Neural progenitor cell (in vitro differentiated cells): ENCODE measurements around the gene UPB1. TPM values are rescaled to one million over a fixed set of nuclear protein-coding genes. Genes with fewer than 3 reads are reported as not detected.

Experiments
- DNase-seq: peaks from one replicate; pipeline ENCODE4 v3.0.0-alpha.2; 2016; ENCODE audit warnings: low spot score
- H2AFZ ChIP-seq: fragments of 200-600 bp; sonication (generic); replicated peaks from 2 replicates; pipeline ENCODE4 v1.6.1; 2016; ENCODE audit warnings: antibody characterized with exemption
- H3F3A ChIP-seq: fragments of 200-600 bp; sonication (generic); 2 replicates; pipeline ENCODE4 v1.6.1; 2016; ENCODE audit warnings: antibody characterized with exemption, low read depth
- H3K27ac ChIP-seq: fragments of 200-600 bp; sonication (generic); 2 replicates; pipeline ENCODE4 v1.5.1; 2016; ENCODE audit warnings: mild to moderate bottlenecking
- H3K27me3 ChIP-seq: fragments of 200-600 bp; sonication (generic); 2 replicates; pipeline ENCODE4 v1.6.1; 2016; ENCODE audit warnings: mild to moderate bottlenecking, moderate library complexity
- H3K36me3 ChIP-seq: fragments of 200-600 bp; sonication (generic); 2 replicates; pipeline ENCODE4 v1.5.1; 2016
- H3K4me1 ChIP-seq: fragments of 200-600 bp; sonication (generic); 2 replicates; pipeline ENCODE4 v1.6.1; 2016; ENCODE audit warnings: mixed run types
- H3K4me2 ChIP-seq: fragments of 200-600 bp; sonication (generic); 2 replicates; pipeline ENCODE4 v1.6.1; 2016
- H3K4me3 ChIP-seq: fragments of 200-600 bp; sonication (generic); 2 replicates; pipeline ENCODE4 v1.5.1; 2016
- H3K79me2 ChIP-seq: fragments of 200-600 bp; sonication (generic); 2 replicates; pipeline ENCODE4 v1.6.1; 2016; ENCODE audit warnings: low read depth
- H3K9ac ChIP-seq: fragments of 200-600 bp; sonication (generic); 2 replicates; pipeline ENCODE4 v1.6.1; 2016
- H3K9me3 ChIP-seq: fragments of 200-600 bp; sonication (generic); 2 replicates; pipeline ENCODE4 v1.5.1; 2016; ENCODE audit warnings: low read depth
- H4K20me1 ChIP-seq: fragments of 200-600 bp; sonication (generic); 2 replicates; pipeline ENCODE4 v1.6.1; 2016; ENCODE audit warnings: low read depth
- H3K27ac Mint-ChIP-seq: 3 replicates; pipeline ENCODE4 v1.8.0; 2021; ENCODE audit warnings: mixed read lengths
- H3K27me3 Mint-ChIP-seq: 2 replicates; pipeline ENCODE4 v1.8.0; 2022; ENCODE audit warnings: low read depth, mild to moderate bottlenecking, inconsistent platforms, moderate library complexity, mixed read lengths; ENCODE audit not compliant: insufficient read depth
- H3K36me3 Mint-ChIP-seq: 3 replicates; pipeline ENCODE4 v1.8.0; 2021; ENCODE audit warnings: mixed read lengths
- H3K4me1 Mint-ChIP-seq: 3 replicates; pipeline ENCODE4 v1.8.0; 2021; ENCODE audit warnings: mixed read lengths
- H3K4me3 Mint-ChIP-seq: 3 replicates; pipeline ENCODE4 v1.8.0; 2021; ENCODE audit warnings: mild to moderate bottlenecking, moderate library complexity, mixed read lengths
- H3K9me3 Mint-ChIP-seq: 3 replicates; pipeline ENCODE4 v1.8.0; 2020; ENCODE audit warnings: mixed read lengths
- CTCF ChIP-seq: fragments of 200-600 bp; sonication (generic); IDR thresholded peaks from 2 replicates; pipeline ENCODE4 v1.5.1; 2017; ENCODE audit warnings: antibody characterized with exemption, mild to moderate bottlenecking
- EZH2 ChIP-seq: fragments of 200-600 bp; sonication (generic); IDR thresholded peaks from 2 replicates; pipeline ENCODE4 v1.6.1; 2017; ENCODE audit warnings: antibody characterized with exemption, mild to moderate bottlenecking, moderate library complexity
- EZH2phosphoT487 ChIP-seq: fragments of 200-600 bp; sonication (generic); IDR thresholded peaks from 2 replicates; pipeline ENCODE4 v1.6.1; 2017; ENCODE audit warnings: antibody characterized with exemption
- total RNA-seq: library from RNA; depleted of rRNA; stranded (reverse); fragments of >200 nt; gene quantifications from 2 replicates; pipeline ENCODE4 v1.2.3, GENCODE V29; 2015; ENCODE audit warnings: low replicate concordance

The UPB1 gene
- 0.12 and 0.17 TPM in 2 replicates for total RNA-seq

DNA sequence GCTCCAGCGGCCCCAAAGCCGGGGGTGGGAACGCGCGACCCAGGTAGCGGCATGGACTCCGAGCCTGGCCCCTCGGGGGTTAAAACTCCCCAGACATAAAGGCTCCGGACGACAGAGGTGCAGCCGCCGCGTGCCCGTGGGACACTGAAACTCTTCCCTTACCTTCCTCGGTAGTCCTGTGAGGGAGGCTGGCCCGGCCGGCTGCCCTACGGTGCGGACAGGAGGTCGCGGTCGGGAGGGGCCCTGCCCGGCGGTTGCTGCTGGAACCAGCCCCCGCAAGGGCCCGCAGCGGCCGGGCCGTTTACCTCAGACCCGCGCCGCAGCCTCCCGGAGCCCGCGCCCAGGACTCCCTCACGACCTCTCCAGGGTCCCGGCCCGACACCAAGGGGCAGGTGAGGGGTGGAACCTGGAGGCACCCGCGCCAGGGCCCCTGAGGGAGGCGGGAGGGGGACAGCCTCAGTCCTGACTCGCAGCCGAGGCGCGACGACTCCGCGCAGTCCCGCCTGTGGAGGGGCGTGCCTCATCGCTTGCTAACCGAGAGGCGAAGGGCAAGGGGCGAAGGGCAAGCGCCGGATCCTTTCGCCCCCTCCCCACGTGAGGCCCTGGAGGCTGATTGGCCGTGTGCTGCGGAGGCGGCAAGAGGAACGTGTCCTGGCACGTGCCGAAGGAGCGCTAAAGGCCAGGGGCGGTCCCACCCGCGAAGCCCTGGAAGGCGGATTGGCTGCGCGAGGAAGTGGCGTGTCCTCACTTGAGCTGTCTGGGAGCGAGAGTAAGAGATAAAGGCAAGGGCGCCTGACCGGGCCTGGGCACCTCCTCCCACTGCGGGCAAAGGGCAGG lies at the start of gene UPB1:
Gene UPB1, plus strand, starts transcription at position 805 of the 837 bp plus-strand sequence. CDS start 72 bp downstream, outside the sequence.
- TF ChIP-seq EZH2phosphoT487 = peak; percentile 73
- peak; percentile 89 for TF ChIP-seq EZH2
- TF ChIP-seq CTCF = no peak
- H4K20me1 ChIP-seq = no peaks in the 10 kb centered on the region
- H3K4me3 ChIP-seq = peak within 1 kb of the TSS; percentile 41
- H3K36me3 Mint-ChIP-seq = no peaks in the 10 kb centered on the region
- peaks cover 30% of the 10 kb centered on the region for H3K27me3 Mint-ChIP-seq
- H3K9me3 ChIP-seq = no peaks in the 10 kb centered on the region
- no peak within 1 kb of the TSS for H3K27ac ChIP-seq
- peak; percentile 42 for DNase-seq
- H3K27ac Mint-ChIP-seq = no peak within 1 kb of the TSS
- no peak within 1 kb of the TSS for H3K9ac ChIP-seq
- no peaks in the 10 kb centered on the region for H3K79me2 ChIP-seq
- peaks cover 3% of the 10 kb centered on the region for H3K9me3 Mint-ChIP-seq
- H3K27me3 ChIP-seq = peaks cover 88% of the 10 kb centered on the region
- H3K4me1 Mint-ChIP-seq = peaks cover 25% of the 10 kb centered on the region
- H3K4me2 ChIP-seq = peak within 1 kb of the TSS; percentile 78
- peaks cover 5% of the 10 kb centered on the region for H3F3A ChIP-seq
- H3K36me3 ChIP-seq = no peaks in the 10 kb centered on the region
- peaks cover 11% of the 10 kb centered on the region for H3K4me1 ChIP-seq
- H3K4me3 Mint-ChIP-seq = peak within 1 kb of the TSS; percentile 43
- peak within 1 kb of the TSS; percentile 70 for H2AFZ ChIP-seq

DNA sequence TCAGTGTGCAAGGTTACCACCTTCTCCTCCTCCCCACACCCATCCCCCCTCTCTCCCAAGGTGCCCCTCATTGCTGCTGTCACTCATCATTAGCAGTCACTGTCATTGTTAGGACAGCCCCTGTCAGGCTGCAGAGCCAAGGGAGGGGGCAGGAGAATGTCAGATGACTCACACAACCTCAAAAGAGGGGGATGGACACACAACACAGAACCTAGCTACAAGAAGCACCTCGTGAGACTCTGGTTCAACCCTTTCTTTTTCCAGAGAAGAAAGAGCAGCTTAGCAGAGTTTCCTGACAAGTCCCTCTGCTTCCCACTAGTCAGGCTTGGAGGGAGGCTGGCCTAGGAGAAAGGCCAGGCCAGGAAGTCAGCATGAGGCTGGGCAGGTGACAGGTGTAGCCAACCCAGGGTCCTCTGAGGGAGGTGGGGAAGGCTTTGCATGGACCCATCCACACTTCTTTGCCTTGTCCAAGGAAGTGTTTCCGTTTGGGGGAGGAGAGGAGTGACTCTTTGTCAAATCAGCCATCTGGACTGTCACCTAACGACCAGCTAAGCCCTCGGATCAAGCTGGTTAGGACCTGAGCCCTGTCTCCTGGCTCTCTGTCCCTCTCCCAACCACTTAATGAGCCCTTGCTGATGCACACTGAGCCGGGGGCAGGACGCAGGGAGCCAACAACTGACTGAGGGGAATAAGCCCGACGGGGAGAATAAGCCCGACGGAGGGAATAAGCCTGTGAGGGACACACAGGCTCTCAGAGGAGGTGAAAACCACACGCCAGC lies 49.5 kb upstream of the UPB1 start:
- H3K9me3 ChIP-seq = no peaks in the 10 kb centered on the region
- Mint-ChIP-seq H3K36me3 (no peaks in the 10 kb centered on the region), H3K9me3 (peaks cover 4% of the 10 kb centered on the region), H3K4me3 (peak overlapping the region; percentile 21), H3K27ac (peak overlapping the region; percentile 76), H3K27me3 (peaks cover 4% of the 10 kb centered on the region), H3K4me1 (peaks cover 53% of the 10 kb centered on the region)
- H3K9ac ChIP-seq = no peak overlapping the region
- TF ChIP-seq EZH2phosphoT487 (no peak), EZH2 (no peak), CTCF (no peak)
- no peaks in the 10 kb centered on the region for H3K36me3 ChIP-seq
- no peaks in the 10 kb centered on the region for H3K79me2 ChIP-seq
- H2AFZ ChIP-seq = no peak overlapping the region
- peak overlapping the region; percentile 46 for H3K4me2 ChIP-seq
- H3K4me1 ChIP-seq = peaks cover 28% of the 10 kb centered on the region
- peaks cover 17% of the 10 kb centered on the region for H3K27me3 ChIP-seq
- H3K4me3 ChIP-seq = no peak overlapping the region
- no peak overlapping the region for H3K27ac ChIP-seq
- H3F3A ChIP-seq = peaks cover 12% of the 10 kb centered on the region
- H4K20me1 ChIP-seq = no peaks in the 10 kb centered on the region
- DNase-seq = peak; percentile 67

DNA sequence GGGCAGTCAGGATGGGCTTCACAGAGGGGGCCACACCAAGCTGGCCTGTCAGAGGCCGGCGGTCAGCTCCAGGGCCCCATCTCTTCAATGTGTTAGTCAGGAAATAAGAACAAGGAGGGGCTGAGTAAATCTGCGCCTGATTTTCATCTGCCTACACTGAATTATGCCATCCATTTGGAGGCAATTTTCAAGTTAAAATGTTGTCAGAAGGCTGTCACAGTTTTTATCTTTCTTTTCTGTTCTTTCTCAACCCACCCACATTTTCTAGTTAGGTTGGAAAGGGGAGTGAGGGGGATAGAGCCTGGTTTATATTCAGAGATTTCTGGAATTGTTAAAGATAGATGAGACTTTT lies 48.9 kb upstream of the UPB1 start:
- no peak overlapping the region for H3K4me3 Mint-ChIP-seq
- peaks cover 4% of the 10 kb centered on the region for H3K27me3 Mint-ChIP-seq
- Histone ChIP-seq H3K27me3 (peaks cover 17% of the 10 kb centered on the region), H3K9me3 (no peaks in the 10 kb centered on the region), H3K4me3 (no peak overlapping the region), H3K4me1 (peaks cover 34% of the 10 kb centered on the region), H3K4me2 (peak overlapping the region; percentile 46), H3K9ac (no peak overlapping the region), H3F3A (peaks cover 17% of the 10 kb centered on the region), H3K79me2 (no peaks in the 10 kb centered on the region), H4K20me1 (no peaks in the 10 kb centered on the region), H3K36me3 (no peaks in the 10 kb centered on the region), H3K27ac (no peak overlapping the region), H2AFZ (no peak overlapping the region)
- H3K36me3 Mint-ChIP-seq = no peaks in the 10 kb centered on the region
- H3K9me3 Mint-ChIP-seq = no peaks in the 10 kb centered on the region
- no peak for TF ChIP-seq CTCF
- TF ChIP-seq EZH2phosphoT487 = no peak
- H3K4me1 Mint-ChIP-seq = peaks cover 53% of the 10 kb centered on the region
- H3K27ac Mint-ChIP-seq = peak overlapping the region; percentile 76
- no peak for DNase-seq
